Endothelial cell of umbilical vein (primary cell): ENCODE measurements around the gene PLA2G2D.

ENCODE experiments used
- EZH2 ChIP-seq: IDR thresholded peaks from 2 replicates; pipeline ENCODE4 v1.6.1; 2012; ENCODE audit warnings: borderline replicate concordance, low read depth, mild to moderate bottlenecking, moderate library complexity, low read length, inconsistent platforms; ENCODE audit not compliant: severe bottlenecking
- FOS ChIP-seq: IDR thresholded peaks from 2 replicates; pipeline ENCODE4 v1.6.1; 2011; ENCODE audit warnings: mild to moderate bottlenecking, low read length, moderate library complexity, borderline replicate concordance; ENCODE audit not compliant: insufficient read depth
- MYC ChIP-seq: IDR thresholded peaks from one replicate; pipeline ENCODE4 v1.6.1; 2011; ENCODE audit warnings: mild to moderate bottlenecking, low read depth, low read length
- POLR2A ChIP-seq: IDR thresholded peaks from 2 replicates; pipeline ENCODE4 v1.6.1; 2012; ENCODE audit warnings: low read depth, mild to moderate bottlenecking, control low read depth, low read length
- POLR2AphosphoS5 ChIP-seq: IDR thresholded peaks from 2 replicates; pipeline ENCODE4 v1.6.1; 2012; ENCODE audit warnings: low read depth, mild to moderate bottlenecking, control low read depth, low read length, moderate library complexity; ENCODE audit not compliant: insufficient read depth
- TF ChIP-seq, protein P1 (sequence below), 2 donors: IDR thresholded peaks; 1 replicate in 1 of 2; 2 replicates in 1 of 2; pipeline ENCODE4 v1.5.1; 2011; ENCODE audit warnings: low read length in 2 of 2, mild to moderate bottlenecking in 2 of 2, moderate library complexity in 2 of 2, control low read depth in 1 of 2, inconsistent platforms in 1 of 2, low read depth in 1 of 2; ENCODE audit not compliant: insufficient read depth in 1 of 2; ENCODE audit errors: extremely low read depth in 1 of 2

DNA sequence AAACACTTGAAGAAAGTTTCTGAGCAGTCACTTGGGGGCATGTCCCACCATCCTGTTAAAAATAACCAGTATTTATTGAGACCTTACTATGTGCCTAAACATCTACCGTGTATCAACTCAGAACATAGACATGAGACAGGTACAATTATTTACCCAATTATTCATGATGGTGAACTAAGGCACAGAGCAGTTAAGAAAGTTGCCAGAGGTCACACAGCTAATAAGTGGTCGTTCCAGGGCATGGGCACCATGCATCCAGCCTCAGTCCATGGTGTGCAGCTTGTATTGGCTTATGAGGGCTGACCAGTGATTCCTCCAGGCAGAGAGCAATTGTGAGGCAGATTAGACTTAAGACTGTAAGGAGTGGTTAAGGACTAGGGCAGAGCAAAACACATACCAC lies 44.0 kb downstream of the PLA2G2D start:
- no peak for TF ChIP-seq POLR2A
- TF ChIP-seq, protein P1, sequence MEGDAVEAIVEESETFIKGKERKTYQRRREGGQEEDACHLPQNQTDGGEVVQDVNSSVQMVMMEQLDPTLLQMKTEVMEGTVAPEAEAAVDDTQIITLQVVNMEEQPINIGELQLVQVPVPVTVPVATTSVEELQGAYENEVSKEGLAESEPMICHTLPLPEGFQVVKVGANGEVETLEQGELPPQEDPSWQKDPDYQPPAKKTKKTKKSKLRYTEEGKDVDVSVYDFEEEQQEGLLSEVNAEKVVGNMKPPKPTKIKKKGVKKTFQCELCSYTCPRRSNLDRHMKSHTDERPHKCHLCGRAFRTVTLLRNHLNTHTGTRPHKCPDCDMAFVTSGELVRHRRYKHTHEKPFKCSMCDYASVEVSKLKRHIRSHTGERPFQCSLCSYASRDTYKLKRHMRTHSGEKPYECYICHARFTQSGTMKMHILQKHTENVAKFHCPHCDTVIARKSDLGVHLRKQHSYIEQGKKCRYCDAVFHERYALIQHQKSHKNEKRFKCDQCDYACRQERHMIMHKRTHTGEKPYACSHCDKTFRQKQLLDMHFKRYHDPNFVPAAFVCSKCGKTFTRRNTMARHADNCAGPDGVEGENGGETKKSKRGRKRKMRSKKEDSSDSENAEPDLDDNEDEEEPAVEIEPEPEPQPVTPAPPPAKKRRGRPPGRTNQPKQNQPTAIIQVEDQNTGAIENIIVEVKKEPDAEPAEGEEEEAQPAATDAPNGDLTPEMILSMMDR (IDR thresholded peaks at IDR 0.05; ENCODE audit: extremely low read depth in 1 of 2, insufficient read depth in 1 of 2, low read depth in 1 of 2, low read length in 2 of 2) = no peak
- no peak for TF ChIP-seq EZH2
- no peak for TF ChIP-seq FOS
- no peak for TF ChIP-seq POLR2AphosphoS5
- no peak for TF ChIP-seq MYC
